ENCODE data around the gene FMNL2.

The FMNL2 gene

DNA sequence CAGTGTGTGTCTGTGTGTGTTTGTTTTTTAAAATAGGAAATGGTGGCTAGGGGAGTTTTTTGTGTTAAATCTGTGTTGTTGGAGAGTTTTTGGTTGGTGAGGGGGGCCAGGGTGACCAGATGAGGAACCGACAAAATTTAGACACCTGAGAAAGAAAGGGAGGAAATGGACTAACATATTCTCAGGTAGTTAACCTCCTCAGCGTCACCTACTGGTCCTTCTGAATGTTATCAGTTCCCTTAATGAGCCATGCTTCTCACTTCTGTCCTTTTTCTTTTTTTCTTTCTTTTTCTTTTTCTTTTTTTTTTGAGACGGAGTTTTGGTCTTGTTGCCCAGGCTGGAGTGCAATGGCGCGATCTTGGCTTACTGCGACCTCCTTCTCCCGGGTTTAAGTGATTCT is 107.0 kb downstream of the FMNL2 start:
- no peaks in the 10 kb centered on the region for H3K9me2 ChIP-seq (replicated peaks; ENCODE audit: insufficient read depth, low read length)
- no peaks in the 10 kb centered on the region for H3F3A ChIP-seq (ENCODE audit: insufficient read depth, low read length)
- no peaks in the 10 kb centered on the region for H3K4me1 ChIP-seq (ENCODE audit: low read length)
- DNase-seq = no peak
- no peak overlapping the region for H2AFZ ChIP-seq (ENCODE audit: low read length)
- no peaks in the 10 kb centered on the region for H3K9me3 ChIP-seq (replicated peaks; ENCODE audit: insufficient read depth, low read length)
- no peak for TF ChIP-seq EZH2 (optimal IDR thresholded peaks at IDR 0.05; ENCODE audit: low read depth, low read length)
- TF ChIP-seq, protein P1, sequence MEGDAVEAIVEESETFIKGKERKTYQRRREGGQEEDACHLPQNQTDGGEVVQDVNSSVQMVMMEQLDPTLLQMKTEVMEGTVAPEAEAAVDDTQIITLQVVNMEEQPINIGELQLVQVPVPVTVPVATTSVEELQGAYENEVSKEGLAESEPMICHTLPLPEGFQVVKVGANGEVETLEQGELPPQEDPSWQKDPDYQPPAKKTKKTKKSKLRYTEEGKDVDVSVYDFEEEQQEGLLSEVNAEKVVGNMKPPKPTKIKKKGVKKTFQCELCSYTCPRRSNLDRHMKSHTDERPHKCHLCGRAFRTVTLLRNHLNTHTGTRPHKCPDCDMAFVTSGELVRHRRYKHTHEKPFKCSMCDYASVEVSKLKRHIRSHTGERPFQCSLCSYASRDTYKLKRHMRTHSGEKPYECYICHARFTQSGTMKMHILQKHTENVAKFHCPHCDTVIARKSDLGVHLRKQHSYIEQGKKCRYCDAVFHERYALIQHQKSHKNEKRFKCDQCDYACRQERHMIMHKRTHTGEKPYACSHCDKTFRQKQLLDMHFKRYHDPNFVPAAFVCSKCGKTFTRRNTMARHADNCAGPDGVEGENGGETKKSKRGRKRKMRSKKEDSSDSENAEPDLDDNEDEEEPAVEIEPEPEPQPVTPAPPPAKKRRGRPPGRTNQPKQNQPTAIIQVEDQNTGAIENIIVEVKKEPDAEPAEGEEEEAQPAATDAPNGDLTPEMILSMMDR (IDR thresholded peaks at IDR 0.05; ENCODE audit: low read length) = no peak
- TF ChIP-seq EZH2phosphoT487 (IDR thresholded peaks at IDR 0.05; ENCODE audit: low read length) = no peak
- H3K27me3 ChIP-seq (replicated peaks; ENCODE audit: insufficient read depth, low read length) = no peaks in the 10 kb centered on the region
- no peak overlapping the region for H3K9ac ChIP-seq (ENCODE audit: low read length)
- H4K20me1 ChIP-seq (ENCODE audit: insufficient read depth, low read length) = no peaks in the 10 kb centered on the region
- no peaks in the 10 kb centered on the region for H3K36me3 ChIP-seq (replicated peaks; ENCODE audit: insufficient read depth, low read length)
- H3K79me2 ChIP-seq (ENCODE audit: low read length) = no peaks in the 10 kb centered on the region
- no peak overlapping the region for H3K4me2 ChIP-seq (ENCODE audit: low read depth, low read length)
- no peak overlapping the region for H3K27ac ChIP-seq (ENCODE audit: low read length)
- H3K4me3 ChIP-seq (ENCODE audit: low read length) = no peak overlapping the region

DNA sequence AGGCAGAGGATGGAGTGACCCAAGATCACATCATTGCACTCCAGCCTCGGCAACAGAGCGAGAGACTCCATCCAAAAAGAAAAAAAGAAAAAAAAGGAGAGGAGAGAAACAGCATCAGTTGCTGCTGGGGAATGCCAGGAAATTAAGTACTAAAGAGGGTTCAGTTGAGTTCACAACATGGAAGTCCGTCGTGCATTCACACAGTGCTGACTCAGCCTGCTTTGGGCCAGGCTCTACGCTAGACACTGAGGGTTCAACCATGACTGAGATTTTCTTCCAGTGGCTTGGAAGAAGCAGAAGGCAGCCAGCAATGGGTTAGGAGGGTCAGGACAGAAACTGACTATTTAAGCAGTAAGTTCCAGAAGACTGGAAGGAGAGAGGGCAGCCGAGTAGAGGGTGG is 108.8 kb downstream of the FMNL2 start:
- H3K9me2 ChIP-seq (replicated peaks; ENCODE audit: insufficient read depth, low read length) = no peaks in the 10 kb centered on the region
- no peaks in the 10 kb centered on the region for H3K9me3 ChIP-seq (replicated peaks; ENCODE audit: insufficient read depth, low read length)
- no peak overlapping the region for H3K9ac ChIP-seq (ENCODE audit: low read length)
- H3K4me2 ChIP-seq (ENCODE audit: low read depth, low read length) = no peak overlapping the region
- H3K4me3 ChIP-seq (ENCODE audit: low read length) = no peak overlapping the region
- no peaks in the 10 kb centered on the region for H3K79me2 ChIP-seq (ENCODE audit: low read length)
- TF ChIP-seq EZH2 (optimal IDR thresholded peaks at IDR 0.05; ENCODE audit: low read depth, low read length) = no peak
- TF ChIP-seq, protein P1 (IDR thresholded peaks at IDR 0.05; ENCODE audit: low read length) = no peak
- TF ChIP-seq EZH2phosphoT487 (IDR thresholded peaks at IDR 0.05; ENCODE audit: low read length) = no peak
- H3K27me3 ChIP-seq (replicated peaks; ENCODE audit: insufficient read depth, low read length) = no peaks in the 10 kb centered on the region
- no peak overlapping the region for H2AFZ ChIP-seq (ENCODE audit: low read length)
- no peaks in the 10 kb centered on the region for H3F3A ChIP-seq (ENCODE audit: insufficient read depth, low read length)
- no peaks in the 10 kb centered on the region for H3K4me1 ChIP-seq (ENCODE audit: low read length)
- no peaks in the 10 kb centered on the region for H3K36me3 ChIP-seq (replicated peaks; ENCODE audit: insufficient read depth, low read length)
- H4K20me1 ChIP-seq (ENCODE audit: insufficient read depth, low read length) = no peaks in the 10 kb centered on the region
- no peak overlapping the region for H3K27ac ChIP-seq (ENCODE audit: low read length)
- DNase-seq = no peak

DNA sequence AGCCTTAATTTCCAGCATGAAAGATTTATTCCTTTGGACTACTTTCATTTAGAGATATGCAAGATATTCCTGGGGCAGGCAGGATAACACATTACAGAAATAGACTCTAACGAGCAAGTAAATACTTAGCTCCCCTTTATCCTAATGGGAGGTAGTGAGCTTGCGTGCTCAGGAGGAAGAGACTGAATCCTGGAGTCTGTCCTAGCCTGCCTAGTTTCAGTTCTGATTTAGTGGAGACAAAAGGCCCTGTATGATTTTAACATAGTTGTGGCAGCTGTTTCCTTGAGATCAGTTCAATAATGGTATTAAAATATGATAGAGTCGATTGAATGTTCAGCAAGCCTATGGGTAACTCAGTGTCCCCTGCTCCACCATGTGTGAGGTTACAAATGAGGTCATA is 109.5 kb downstream of the FMNL2 start:
- Histone ChIP-seq H3K9ac (ENCODE audit: low read length) (no peak overlapping the region), H3K79me2 (ENCODE audit: low read length) (no peaks in the 10 kb centered on the region), H3K9me3 (replicated peaks; ENCODE audit: insufficient read depth, low read length) (no peaks in the 10 kb centered on the region), H4K20me1 (ENCODE audit: insufficient read depth, low read length) (no peaks in the 10 kb centered on the region), H2AFZ (ENCODE audit: low read length) (no peak overlapping the region), H3K4me2 (ENCODE audit: low read depth, low read length) (no peak overlapping the region), H3K36me3 (replicated peaks; ENCODE audit: insufficient read depth, low read length) (no peaks in the 10 kb centered on the region), H3F3A (ENCODE audit: insufficient read depth, low read length) (no peaks in the 10 kb centered on the region), H3K4me1 (ENCODE audit: low read length) (no peaks in the 10 kb centered on the region), H3K27me3 (replicated peaks; ENCODE audit: insufficient read depth, low read length) (no peaks in the 10 kb centered on the region), H3K27ac (ENCODE audit: low read length) (no peak overlapping the region), H3K9me2 (replicated peaks; ENCODE audit: insufficient read depth, low read length) (no peaks in the 10 kb centered on the region), H3K4me3 (ENCODE audit: low read length) (no peak overlapping the region)
- TF ChIP-seq EZH2 (optimal IDR thresholded peaks at IDR 0.05; ENCODE audit: low read depth, low read length) = no peak
- TF ChIP-seq EZH2phosphoT487 (IDR thresholded peaks at IDR 0.05; ENCODE audit: low read length) = no peak
- TF ChIP-seq, protein P1 (IDR thresholded peaks at IDR 0.05; ENCODE audit: low read length) = no peak
- no peak for DNase-seq

Data from MM.1S (cell line).